NOMO-1 (cell line): ENCODE measurements around the gene PFN3.
"Not testable (repeated sequence)": the region's sequence is repeated elsewhere in the genome, so short reads cannot be mapped to it uniquely, and the experiment has no call there.

Experiments used
- DNase-seq, 2 experiments: peaks; one replicate each; lab custom pipeline; 2025; ENCODE audit not compliant: unreplicated experiment in 2 of 2; lab: John Stamatoyannopoulos, UW

Gene PFN3

GRCh38 chr5:177362610-177363507, 37.6 kb downstream of the PFN3 start:
- no peak for DNase-seq

GRCh38 chr5:177362292-177362609, 38.2 kb downstream of the PFN3 start:
- no peak for DNase-seq

DNA sequence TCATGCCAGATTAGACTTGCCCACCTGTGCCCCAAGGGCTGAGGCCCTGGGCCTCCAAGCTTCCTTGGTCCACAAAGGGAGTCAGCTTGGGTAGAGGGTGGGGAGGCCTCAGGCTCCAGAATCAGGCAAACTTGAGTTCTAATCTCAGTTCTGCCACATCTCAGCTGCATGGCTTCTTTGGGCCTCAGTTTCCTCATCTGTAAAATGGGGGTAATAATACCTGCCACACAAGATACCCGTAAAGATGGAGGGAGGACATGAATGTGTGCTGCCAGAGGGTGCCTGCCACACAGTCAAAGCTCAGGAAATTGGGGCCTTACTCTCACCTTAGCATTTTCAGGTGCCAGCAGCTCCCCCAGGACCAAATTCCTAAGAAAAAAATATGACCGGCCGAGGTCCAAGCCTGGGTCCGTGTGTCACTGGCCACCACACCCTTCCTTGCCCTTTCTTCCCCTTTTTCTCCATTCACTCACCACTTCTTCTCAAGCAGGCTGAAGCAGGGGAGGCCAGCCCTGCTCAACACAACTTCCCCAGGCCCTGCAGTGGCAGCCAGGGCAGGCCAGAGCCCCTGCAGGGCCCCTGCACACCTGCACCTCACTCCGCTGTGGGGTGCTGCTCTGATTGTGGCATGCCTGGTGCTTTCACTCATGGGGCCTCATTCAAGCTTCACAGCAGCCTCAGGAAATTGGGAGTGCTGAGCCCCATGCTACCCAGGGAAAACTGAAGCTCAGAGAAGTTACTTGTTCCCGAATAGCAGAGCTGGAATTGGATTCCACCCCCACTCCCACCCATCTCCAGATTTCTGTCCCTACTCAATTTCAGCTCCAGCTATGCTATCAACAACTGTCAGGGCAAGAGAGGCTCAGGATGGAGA, 38.8 kb downstream of the PFN3 start:
- DNase-seq: peak; percentile 68 to 71

DNA sequence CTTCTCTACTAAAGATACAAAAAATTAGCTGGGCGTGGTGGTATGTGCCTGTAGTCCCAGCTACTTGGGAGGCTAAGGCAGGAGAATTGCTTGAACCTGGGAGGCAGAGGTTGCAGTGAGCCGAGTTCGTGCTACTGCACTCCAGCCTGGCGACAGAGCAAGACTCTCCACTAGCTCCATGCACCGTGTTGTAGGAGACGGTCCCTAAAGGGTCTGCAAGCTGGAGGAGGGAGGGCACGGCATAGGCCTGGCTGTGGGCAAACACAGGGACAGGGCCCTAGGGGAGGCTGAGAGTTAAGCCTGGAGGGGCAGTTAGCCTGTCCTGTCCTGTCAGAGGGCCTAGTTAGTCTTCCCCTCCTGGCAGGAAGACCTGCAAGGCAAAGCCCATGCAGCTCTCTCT, 39.7 kb downstream of the PFN3 start:
- not testable (repeated sequence) for DNase-seq

DNA sequence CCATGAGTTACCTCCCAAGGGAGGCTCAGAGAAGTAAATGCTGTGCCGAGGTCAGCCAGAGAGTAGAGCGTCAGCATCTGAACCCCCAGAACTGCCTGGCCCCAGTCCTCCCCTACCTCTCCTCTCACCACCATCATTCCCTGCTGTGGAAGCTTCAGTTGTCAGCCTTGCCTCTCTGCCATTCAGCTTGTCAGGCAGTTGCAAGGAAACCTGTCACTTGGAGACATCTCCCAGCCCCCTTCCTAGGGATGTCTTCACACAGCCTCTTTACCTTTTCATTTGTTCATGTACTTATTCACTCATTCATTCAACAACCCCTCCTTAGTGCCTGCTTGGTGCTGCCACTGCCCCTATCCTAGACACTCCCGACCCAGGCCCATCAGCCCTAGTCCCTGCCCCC, 40.6 kb downstream of the PFN3 start:
- DNase-seq: no peak

GRCh38 chr5:177359451-177359851, 41.0 kb downstream of the PFN3 start:
- DNase-seq: no peak

DNA sequence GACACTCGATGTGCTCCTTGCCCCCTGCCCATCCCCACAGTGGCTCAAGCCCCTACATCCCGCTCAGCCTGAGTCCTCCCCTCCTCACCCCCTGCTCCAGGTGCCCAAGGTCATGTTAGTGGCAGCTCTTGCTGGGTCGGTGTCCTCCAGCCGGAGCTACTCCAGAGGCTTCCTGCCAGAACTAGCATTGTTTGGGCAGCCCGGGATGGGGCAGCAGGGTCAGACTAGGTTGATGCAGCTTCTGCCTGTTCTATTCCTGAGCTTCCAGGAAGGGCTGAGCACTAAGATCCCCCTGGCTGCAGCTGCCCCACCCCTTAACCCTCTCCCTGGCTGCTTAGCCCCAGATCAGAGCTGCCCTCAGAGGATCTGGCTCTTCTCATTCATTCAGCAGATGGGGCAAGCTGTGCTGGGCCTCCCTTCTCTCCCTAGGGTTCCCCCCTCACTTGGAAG, 42.1 kb downstream of the PFN3 start:
- DNase-seq: no peak

DNA sequence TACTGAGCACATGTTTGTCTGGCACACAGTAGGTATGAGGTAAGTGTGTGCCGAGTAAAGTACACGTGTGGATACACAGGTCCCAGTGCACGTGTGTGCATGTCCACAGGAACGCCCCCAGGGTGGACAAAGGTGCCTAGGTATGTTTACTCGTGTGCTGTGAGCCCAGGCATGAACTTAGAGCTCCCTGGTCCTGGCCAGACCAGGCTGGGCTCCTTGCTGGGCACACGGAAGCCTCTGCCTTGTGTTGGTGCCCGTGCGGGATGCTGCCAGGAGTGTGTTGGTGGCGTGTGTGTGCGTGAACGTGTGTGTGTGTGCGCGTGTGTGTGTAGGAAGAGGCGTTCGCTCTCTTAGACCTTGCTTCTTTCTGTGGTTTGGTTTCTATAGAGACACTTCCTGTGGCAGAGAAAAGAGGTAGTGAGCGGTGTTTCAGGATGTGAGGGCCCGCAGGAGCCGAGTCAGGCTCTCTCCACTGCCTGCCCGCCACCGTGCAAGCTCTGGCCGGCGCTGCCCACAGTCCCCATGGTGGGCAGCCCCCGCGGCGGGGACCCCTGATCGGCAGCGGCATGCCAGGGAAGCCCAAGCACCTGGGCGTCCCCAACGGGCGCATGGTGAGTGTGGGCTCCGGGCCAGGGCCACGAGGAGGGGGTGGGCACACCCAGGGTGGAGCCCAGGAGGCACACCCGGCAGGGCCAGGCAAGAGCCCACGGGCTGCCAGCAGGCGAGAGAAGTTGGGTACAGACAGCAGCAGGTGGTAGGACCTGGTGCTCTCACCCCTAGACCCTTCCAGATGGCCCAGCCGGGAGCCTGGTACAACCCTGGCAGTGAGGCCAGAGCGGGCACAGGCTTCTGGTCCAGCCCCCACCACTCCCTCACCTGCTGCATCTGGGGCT, 42.8 kb downstream of the PFN3 start, which contains the start of gene RGS14:
Gene RGS14, plus strand, starts transcription at position 466 of the 893 bp plus-strand sequence. Its CDS starts 101 bp downstream, at position 567.
- DNase-seq: peak; percentile 93

GRCh38 chr5:177357146-177357458, 43.4 kb downstream of the PFN3 start:
- DNase-seq: no peak

DNA sequence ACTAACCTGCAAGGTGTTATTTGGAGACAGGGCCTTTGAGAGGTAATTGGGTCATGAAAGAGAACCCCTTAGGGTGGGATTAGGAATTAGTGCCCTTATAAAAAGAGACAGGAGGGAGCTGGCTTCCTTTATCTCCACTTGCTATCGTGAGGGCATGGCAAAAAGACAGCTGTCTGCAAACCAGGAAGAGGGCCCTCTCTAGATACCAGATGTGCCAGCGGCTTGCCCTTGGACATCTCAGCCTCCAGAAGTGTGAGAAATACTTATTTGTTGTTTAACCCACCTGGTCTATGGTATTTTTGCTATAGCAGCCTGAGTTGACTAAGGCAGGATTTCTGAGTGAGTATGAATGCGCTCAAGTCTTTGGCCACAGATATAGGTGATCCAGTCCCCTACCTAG, 43.7 kb downstream of the PFN3 start:
- DNase-seq: no peak

GRCh38 chr5:177355868-177356168, 44.6 kb downstream of the PFN3 start:
- no peak for DNase-seq

DNA sequence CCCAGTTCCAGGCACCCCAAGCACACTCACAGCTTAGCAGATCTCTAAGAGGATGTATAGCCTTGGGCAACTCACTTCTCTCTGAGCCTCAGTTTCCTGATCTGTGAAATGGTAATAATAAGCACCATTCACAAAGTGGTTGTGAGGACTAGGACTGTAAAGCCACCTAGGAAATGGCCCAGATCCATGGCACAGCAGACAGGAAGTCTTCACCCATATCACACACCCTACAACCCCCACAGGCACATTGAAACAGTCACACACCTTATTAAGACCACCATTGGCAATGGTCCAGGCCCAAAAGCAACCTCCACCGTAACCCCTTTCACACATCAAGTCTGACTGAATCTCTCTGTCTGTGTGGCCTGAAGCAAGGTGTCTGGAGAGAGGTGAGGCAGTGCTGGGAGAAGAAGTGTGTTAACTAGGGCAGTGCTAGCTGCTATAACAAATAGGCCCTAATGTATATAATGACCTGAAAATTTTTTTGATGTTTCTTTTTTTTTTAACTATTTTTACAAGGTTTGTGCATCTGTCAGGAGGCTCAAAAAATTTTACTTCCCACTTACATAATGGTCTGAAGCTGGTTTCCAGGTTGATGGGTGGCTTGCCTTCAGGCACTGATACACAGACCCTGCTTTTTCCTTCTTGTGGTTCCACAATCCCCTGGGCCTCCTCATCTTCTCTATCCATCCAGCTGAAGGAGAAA, 45.1 kb downstream of the PFN3 start:
- no peak for DNase-seq

GRCh38 chr5:177354711-177355110, 45.8 kb downstream of the PFN3 start:
- no peak for DNase-seq

DNA sequence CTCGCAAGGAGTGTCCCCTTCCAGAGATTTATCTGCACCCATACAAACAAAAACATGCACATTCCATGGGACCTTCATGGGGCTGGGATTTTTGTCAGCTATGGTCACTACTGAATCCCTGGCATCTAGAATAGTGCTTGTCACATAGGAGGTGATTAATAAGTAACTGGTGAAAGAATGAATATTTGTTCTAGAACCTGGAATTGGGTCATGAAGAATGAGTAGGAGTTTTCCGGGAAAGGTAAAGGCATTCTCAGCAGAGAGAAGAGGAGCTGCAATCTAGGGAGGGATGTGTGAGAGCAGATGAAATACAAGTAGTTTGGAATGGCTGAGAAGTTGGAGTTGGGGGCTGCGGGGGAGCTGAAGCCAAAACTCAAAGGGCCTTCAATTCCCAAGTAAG, 46.2 kb downstream of the PFN3 start:
- DNase-seq: no peak

DNA sequence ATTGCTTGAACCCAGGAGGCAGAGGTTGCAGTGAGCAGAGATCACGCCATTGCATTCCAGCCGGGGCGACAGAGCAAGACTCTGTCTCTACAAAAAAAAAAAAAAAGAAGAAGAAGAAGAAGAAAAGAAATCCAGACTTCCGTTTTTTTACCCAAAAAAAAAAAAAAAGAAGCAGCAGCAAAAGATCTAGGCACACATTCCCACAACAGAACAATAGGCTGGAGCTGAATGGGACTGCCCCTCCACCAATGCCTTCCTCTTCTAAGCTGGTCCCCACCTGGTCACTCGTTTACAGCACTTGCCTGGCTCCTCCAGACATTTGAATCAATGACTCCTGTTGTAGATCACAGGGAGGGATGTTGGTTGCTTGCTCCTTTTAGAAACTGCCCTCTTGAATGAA, 47.4 kb downstream of the PFN3 start:
- peak in 1 of 2 experiments; percentile 40 for DNase-seq

GRCh38 chr5:177351392-177352329, 48.8 kb downstream of the PFN3 start, which contains the start of gene LMAN2:
LMAN2 (minus strand) TSS chr5:177351668; CDS start chr5:177351647, 21 bp downstream.
- DNase-seq: peak; percentile 95 to 97

GRCh38 chr5:177350776-177351391, 49.6 kb downstream of the PFN3 start:
- no peak for DNase-seq
